ENCODE data around the gene ZFR2.
"Not testable (repeated sequence)": the region's sequence is repeated elsewhere in the genome, so short reads cannot be mapped to it uniquely, and the experiment has no call there.

The ZFR2 gene

GRCh38 chr19:3768748-3769099 lies 100.1 kb downstream of the ZFR2 start:
- DNase-seq = no peak

- DNase-seq = no peak
Observed at GRCh38 chr19:3768015-3768747, 100.7 kb downstream of the ZFR2 start.

GRCh38 chr19:3767050-3767449 lies 101.8 kb downstream of the ZFR2 start:
- no peak for DNase-seq

- no peak for DNase-seq
Observed at GRCh38 chr19:3766520-3766919, 102.3 kb downstream of the ZFR2 start.

GRCh38 chr19:3765757-3766156 lies 103.1 kb downstream of the ZFR2 start:
- DNase-seq = not testable (repeated sequence)

- DNase-seq = no peak
Observed at GRCh38 chr19:3765121-3765520, 103.7 kb downstream of the ZFR2 start.

- DNase-seq = peak; percentile 100
Observed at GRCh38 chr19:3762501-3763459, 106.1 kb downstream of the ZFR2 start, which contains the start of gene MRPL54. Gene MRPL54 (plus strand): TSS chr19:3762682. CDS start chr19:3762701, 19 bp downstream.

- no peak for DNase-seq
Observed at GRCh38 chr19:3762130-3762473, 106.7 kb downstream of the ZFR2 start.

GRCh38 chr19:3761382-3762129 lies 107.3 kb downstream of the ZFR2 start, which contains the start of gene APBA3:
Gene APBA3 (minus strand): TSS chr19:3761692. CDS start chr19:3760264, 1,428 bp downstream.
- peak; percentile 93 for DNase-seq

GRCh38 chr19:3760871-3761361 lies 107.9 kb downstream of the ZFR2 start:
- DNase-seq = no peak

- DNase-seq = no peak
Observed at GRCh38 chr19:3759482-3760254, 109.2 kb downstream of the ZFR2 start.

- not testable (repeated sequence) for DNase-seq
Observed at GRCh38 chr19:3758297-3758696, 110.5 kb downstream of the ZFR2 start.

- DNase-seq = not testable (repeated sequence)
Observed at GRCh38 chr19:3757705-3758104, 111.1 kb downstream of the ZFR2 start.

Measured in right hindlimb (tissue), 1 donor.